ENCODE data around the gene FYN. TPM values are rescaled to one million over a fixed set of nuclear protein-coding genes. Genes with fewer than 3 reads are reported as not detected.

Gene FYN
- total RNA-seq, 4 donors from 2014 or later, result 55.3 to 249 (median 74.3) TPM

- Histone ChIP-seq H3K4me1 (peaks cover 0 to 10% (median 0%) of the 10 kb centered on the region in 4 donors), H3K27ac (no peak overlapping the region), H3K36me3 (peaks cover 0 to 28% (median 0%) of the 10 kb centered on the region in 3 donors), H3K9me3 (no peaks in the 10 kb centered on the region), H3K27me3 (no peaks in the 10 kb centered on the region), H3K4me3 (no peak overlapping the region)
- TF ChIP-seq CTCF (IDR thresholded peaks at IDR 0.05) (no peak), POLR2A (IDR thresholded peaks at IDR 0.05) (no peak)
- no peak for DNase-seq
These were observed 169.5 kb downstream of the FYN start for GRCh38 chr6:111703723-111704122.

DNA sequence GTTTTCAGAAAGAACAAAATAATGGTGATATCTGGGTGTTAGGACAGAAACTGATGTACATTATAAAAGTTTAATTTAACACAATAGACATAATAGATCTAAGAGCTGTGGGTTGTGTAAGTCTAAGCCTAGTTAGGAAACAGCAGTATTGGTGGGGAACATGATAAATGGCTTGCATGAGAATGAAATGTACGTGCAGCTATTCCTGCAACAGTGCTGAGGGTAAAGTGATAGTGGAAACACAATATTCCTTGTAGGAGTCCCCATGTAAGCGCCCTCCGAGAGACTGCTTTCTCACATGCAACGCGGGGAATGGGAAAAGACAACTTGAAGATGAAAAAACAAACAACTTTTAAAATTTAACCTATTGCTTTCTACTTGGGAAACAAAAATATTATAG lies 171.0 kb downstream of the FYN start:
- Histone ChIP-seq H3K9me3 (no peaks in the 10 kb centered on the region), H3K27ac (no peak overlapping the region), H3K4me3 (no peak overlapping the region), H3K4me1 (peaks cover 0 to 5% (median 0%) of the 10 kb centered on the region in 4 donors), H3K36me3 (peaks cover 0 to 28% (median 0%) of the 10 kb centered on the region in 3 donors), H3K27me3 (no peaks in the 10 kb centered on the region)
- TF ChIP-seq CTCF (IDR thresholded peaks at IDR 0.05) (no peak), POLR2A (IDR thresholded peaks at IDR 0.05) (no peak)
- no peak for DNase-seq

GRCh38 chr6:111701146-111701545 lies 172.1 kb downstream of the FYN start:
- H3K4me1 ChIP-seq, result no peaks in the 10 kb centered on the region
- H3K4me3 ChIP-seq, result no peak overlapping the region
- no peak overlapping the region for H3K27ac ChIP-seq
- no peaks in the 10 kb centered on the region for H3K9me3 ChIP-seq
- no peaks in the 10 kb centered on the region for H3K27me3 ChIP-seq
- no peak for DNase-seq
- H3K36me3 ChIP-seq, result peaks cover 0 to 28% (median 0%) of the 10 kb centered on the region in 3 donors
- no peak for TF ChIP-seq CTCF (IDR thresholded peaks at IDR 0.05)
- no peak for TF ChIP-seq POLR2A (IDR thresholded peaks at IDR 0.05)

DNA sequence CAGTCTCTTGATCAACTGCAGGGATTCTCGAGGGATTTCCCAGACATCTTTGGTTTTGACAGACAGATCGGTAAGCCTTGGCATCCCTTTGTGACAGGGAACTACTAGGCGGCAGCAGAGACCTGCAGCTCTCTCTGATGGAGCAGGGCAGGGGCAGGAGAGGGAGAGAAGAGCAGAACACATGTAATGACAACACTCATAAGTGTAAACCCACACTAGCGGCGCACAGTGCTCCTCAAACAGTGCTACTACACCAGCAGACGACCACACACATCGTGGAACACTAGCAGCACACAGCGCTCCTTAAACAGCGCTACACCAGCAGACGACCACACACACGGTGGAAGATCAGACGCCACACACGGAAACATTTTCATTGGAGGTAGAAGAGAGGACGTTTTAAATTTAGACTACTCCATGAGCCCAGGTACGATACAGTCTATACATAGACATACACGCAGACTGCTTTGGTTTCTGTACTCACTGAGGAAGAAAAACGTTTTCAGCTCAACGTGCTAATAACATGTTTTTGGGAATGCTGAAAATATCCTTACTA lies 173.0 kb downstream of the FYN start:
- TF ChIP-seq POLR2A (IDR thresholded peaks at IDR 0.05), result no peak
- no peak for TF ChIP-seq CTCF (IDR thresholded peaks at IDR 0.05)

GRCh38 chr6:111699123-111699522 lies 174.1 kb downstream of the FYN start:
- DNase-seq, result peak in 1 of 3 donors; percentile 17
- TF ChIP-seq CTCF (IDR thresholded peaks at IDR 0.05) (no peak), POLR2A (IDR thresholded peaks at IDR 0.05) (no peak)
- no peak overlapping the region for H3K4me3 ChIP-seq
- no peaks in the 10 kb centered on the region for H3K27me3 ChIP-seq
- H3K36me3 ChIP-seq, result peaks cover 0 to 20% (median 0%) of the 10 kb centered on the region in 3 donors
- no peaks in the 10 kb centered on the region for H3K4me1 ChIP-seq
- H3K27ac ChIP-seq, result no peak overlapping the region
- H3K9me3 ChIP-seq, result no peaks in the 10 kb centered on the region

More for the DNA sequence above, 173.0 kb downstream of the FYN start:
- Histone ChIP-seq H3K27ac (no peak overlapping the region), H3K36me3 (peaks cover 0 to 21% (median 0%) of the 10 kb centered on the region in 3 donors), H3K4me3 (no peak overlapping the region), H3K9me3 (no peaks in the 10 kb centered on the region), H3K27me3 (no peaks in the 10 kb centered on the region), H3K4me1 (no peaks in the 10 kb centered on the region)
- DNase-seq, result no peak
